HL-60 (cell line): Measurements from ENCODE around the gene LRRC1.

Experiments used
- DNase-seq, 2 experiments: peaks; one replicate each; pipeline ENCODE4 v3.0.0-alpha.2; 2010 to 2020; ENCODE audit warnings: low read depth in 1 of 2, low spot score in 1 of 2
- H3K27ac ChIP-seq: fragments of 250-450 bp; sonication (Bioruptor Pico); replicated peaks from 2 replicates; pipeline ENCODE4 v1.5.1; 2020; ENCODE audit warnings: mild to moderate bottlenecking, moderate library complexity
- H3K27me3 ChIP-seq: fragments of 250-450 bp; sonication (Bioruptor Pico); 2 replicates; pipeline ENCODE4 v1.5.1; 2021; ENCODE audit warnings: mild to moderate bottlenecking, moderate library complexity; ENCODE audit not compliant: insufficient read depth, poor library complexity, severe bottlenecking
- H3K4me3 ChIP-seq: replicated peaks from 2 replicates; pipeline ENCODE4 v1.5.1; 2011; ENCODE audit warnings: mild to moderate bottlenecking, control low read depth, low read length; ENCODE audit not compliant: insufficient read depth
- GABPA ChIP-seq: IDR thresholded peaks from 2 replicates; pipeline ENCODE4 v1.6.1; 2012; ENCODE audit warnings: low read depth
- POLR2AphosphoS5 ChIP-seq: IDR thresholded peaks from 2 replicates; pipeline ENCODE4 v1.6.1; 2012; ENCODE audit warnings: low read depth
- SPI1 ChIP-seq: IDR thresholded peaks from 2 replicates; pipeline ENCODE4 v1.6.1; 2012; ENCODE audit warnings: low read depth, mild to moderate bottlenecking, borderline replicate concordance
- TF ChIP-seq, protein P1 (sequence below): IDR thresholded peaks from 2 replicates; pipeline ENCODE4 v1.6.1; 2012; ENCODE audit warnings: low read depth; ENCODE audit not compliant: insufficient replicate concordance
- TF ChIP-seq, protein P2 (sequence below): IDR thresholded peaks from one replicate; pipeline ENCODE4 v1.5.1; 2011; ENCODE audit warnings: low read length, control low read depth, inconsistent platforms; ENCODE audit not compliant: insufficient read depth

Gene LRRC1

DNA sequence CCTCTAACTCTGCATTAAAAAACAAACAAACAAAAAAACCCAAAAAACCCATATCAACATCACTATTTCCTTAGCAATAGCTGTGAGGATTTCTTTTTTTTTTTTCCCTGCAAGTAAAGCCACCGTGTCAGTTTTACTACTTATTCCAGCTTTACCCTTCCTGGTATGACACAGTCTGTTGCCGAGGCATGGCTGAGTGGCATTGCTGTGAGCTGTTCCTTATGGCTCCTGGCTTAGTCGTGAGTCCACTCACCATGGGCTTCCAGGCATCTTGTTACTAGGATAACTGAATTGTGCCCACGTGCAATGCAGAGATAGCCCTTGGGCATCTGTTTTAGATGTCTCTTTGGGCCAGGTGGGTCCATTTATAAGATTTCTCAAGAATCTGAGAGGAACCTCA is 84.8 kb downstream of the LRRC1 start:
- TF ChIP-seq, protein P1, sequence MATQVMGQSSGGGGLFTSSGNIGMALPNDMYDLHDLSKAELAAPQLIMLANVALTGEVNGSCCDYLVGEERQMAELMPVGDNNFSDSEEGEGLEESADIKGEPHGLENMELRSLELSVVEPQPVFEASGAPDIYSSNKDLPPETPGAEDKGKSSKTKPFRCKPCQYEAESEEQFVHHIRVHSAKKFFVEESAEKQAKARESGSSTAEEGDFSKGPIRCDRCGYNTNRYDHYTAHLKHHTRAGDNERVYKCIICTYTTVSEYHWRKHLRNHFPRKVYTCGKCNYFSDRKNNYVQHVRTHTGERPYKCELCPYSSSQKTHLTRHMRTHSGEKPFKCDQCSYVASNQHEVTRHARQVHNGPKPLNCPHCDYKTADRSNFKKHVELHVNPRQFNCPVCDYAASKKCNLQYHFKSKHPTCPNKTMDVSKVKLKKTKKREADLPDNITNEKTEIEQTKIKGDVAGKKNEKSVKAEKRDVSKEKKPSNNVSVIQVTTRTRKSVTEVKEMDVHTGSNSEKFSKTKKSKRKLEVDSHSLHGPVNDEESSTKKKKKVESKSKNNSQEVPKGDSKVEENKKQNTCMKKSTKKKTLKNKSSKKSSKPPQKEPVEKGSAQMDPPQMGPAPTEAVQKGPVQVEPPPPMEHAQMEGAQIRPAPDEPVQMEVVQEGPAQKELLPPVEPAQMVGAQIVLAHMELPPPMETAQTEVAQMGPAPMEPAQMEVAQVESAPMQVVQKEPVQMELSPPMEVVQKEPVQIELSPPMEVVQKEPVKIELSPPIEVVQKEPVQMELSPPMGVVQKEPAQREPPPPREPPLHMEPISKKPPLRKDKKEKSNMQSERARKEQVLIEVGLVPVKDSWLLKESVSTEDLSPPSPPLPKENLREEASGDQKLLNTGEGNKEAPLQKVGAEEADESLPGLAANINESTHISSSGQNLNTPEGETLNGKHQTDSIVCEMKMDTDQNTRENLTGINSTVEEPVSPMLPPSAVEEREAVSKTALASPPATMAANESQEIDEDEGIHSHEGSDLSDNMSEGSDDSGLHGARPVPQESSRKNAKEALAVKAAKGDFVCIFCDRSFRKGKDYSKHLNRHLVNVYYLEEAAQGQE = no peak
- TF ChIP-seq, protein P2, sequence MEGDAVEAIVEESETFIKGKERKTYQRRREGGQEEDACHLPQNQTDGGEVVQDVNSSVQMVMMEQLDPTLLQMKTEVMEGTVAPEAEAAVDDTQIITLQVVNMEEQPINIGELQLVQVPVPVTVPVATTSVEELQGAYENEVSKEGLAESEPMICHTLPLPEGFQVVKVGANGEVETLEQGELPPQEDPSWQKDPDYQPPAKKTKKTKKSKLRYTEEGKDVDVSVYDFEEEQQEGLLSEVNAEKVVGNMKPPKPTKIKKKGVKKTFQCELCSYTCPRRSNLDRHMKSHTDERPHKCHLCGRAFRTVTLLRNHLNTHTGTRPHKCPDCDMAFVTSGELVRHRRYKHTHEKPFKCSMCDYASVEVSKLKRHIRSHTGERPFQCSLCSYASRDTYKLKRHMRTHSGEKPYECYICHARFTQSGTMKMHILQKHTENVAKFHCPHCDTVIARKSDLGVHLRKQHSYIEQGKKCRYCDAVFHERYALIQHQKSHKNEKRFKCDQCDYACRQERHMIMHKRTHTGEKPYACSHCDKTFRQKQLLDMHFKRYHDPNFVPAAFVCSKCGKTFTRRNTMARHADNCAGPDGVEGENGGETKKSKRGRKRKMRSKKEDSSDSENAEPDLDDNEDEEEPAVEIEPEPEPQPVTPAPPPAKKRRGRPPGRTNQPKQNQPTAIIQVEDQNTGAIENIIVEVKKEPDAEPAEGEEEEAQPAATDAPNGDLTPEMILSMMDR = no peak
- TF ChIP-seq SPI1 (no peak), GABPA (no peak), POLR2AphosphoS5 (no peak)
- H3K4me3 ChIP-seq = no peak overlapping the region
- H3K27ac ChIP-seq = no peak overlapping the region
- no peak for DNase-seq
- H3K27me3 ChIP-seq = peaks cover 2% of the 10 kb centered on the region

DNA sequence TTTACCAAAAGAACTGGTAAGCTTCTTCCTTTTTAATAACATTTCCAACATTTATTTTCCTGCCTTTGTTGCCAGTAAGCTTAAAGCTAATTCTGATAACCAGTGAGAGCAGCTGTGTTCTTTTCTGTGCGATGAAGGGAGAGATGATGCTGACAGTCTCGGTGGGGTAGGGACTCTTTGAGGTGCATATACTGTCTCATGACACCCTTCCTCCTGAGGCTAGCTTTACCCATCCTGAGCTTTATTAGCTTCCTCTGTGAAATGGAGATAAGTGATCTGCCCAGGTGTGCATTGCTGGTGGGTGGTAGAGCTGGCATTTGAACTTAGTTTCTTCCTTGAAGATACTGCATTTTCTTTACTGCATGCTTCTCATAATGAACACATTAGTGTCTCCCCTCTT is 92.5 kb downstream of the LRRC1 start:
- no peaks in the 10 kb centered on the region for H3K27me3 ChIP-seq
- no peak overlapping the region for H3K27ac ChIP-seq
- no peak for DNase-seq
- H3K4me3 ChIP-seq = no peak overlapping the region
- TF ChIP-seq GABPA = no peak
- TF ChIP-seq, protein P2 = no peak
- TF ChIP-seq, protein P1 = no peak
- no peak for TF ChIP-seq POLR2AphosphoS5
- TF ChIP-seq SPI1 = no peak

DNA sequence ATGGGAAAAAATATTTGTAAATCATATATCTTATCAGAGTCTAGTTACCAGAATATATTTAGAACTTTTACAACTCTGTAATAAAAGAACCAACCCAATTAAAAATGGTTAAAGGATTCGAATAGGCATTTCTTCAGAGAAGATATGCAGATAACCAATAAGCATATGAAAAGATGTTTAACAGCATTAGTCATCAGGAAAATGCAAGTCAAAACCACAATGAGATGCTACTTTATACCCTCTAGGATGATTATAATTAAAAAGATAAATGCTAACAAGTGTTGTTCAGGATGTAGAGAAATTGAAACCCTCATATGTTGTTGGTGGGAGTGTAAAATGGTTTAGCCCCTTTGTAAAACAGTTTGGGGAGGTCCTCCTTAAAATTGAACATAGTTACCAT is 94.1 kb downstream of the LRRC1 start:
- DNase-seq = no peak
- no peak overlapping the region for H3K4me3 ChIP-seq

More for the DNA sequence above, 94.1 kb downstream of the LRRC1 start:
- no peak overlapping the region for H3K27ac ChIP-seq
- TF ChIP-seq, protein P2 = no peak
- TF ChIP-seq, protein P1 = no peak
- TF ChIP-seq POLR2AphosphoS5 (no peak), SPI1 (no peak), GABPA (no peak)
- H3K27me3 ChIP-seq = no peaks in the 10 kb centered on the region
